Astrocyte (in vitro differentiated cells and primary cell): ENCODE data around the gene PIK3R6. TPM values are rescaled to one million over a fixed set of nuclear protein-coding genes. Genes with fewer than 3 reads are reported as not detected.

Experiments used
- DNase-seq: peaks from one replicate; pipeline ENCODE4 v3.0.0-alpha.2; 2010; ENCODE audit warnings: low read depth
- FAIRE-seq: peaks from 2 replicates; lab custom pipeline; 2011; peaks lifted over from hg19 to GRCh38; lab: Jason Lieb, UNC
- H2AFZ ChIP-seq: 2 replicates; pipeline ENCODE4 v1.6.0; 2012; ENCODE audit warnings: low read depth, low read length, inconsistent platforms
- H3K27ac ChIP-seq: 2 replicates; pipeline ENCODE4 v1.5.1; 2011; ENCODE audit warnings: low read depth, low read length, inconsistent platforms
- H3K27me3 ChIP-seq: 2 replicates; pipeline ENCODE4 v1.6.0; 2011; ENCODE audit warnings: low read length, inconsistent platforms; ENCODE audit not compliant: insufficient read depth
- H3K36me3 ChIP-seq: 2 replicates; pipeline ENCODE4 v1.5.1; 2011; ENCODE audit warnings: low read length, inconsistent platforms; ENCODE audit not compliant: insufficient read depth
- H3K4me1 ChIP-seq: 2 replicates; pipeline ENCODE4 v1.5.1; 2011; ENCODE audit warnings: low read length, inconsistent platforms; ENCODE audit not compliant: insufficient read depth
- H3K4me2 ChIP-seq: 2 replicates; pipeline ENCODE4 v1.6.0; 2012; ENCODE audit warnings: low read length, inconsistent platforms
- H3K4me3 ChIP-seq: 2 replicates; pipeline ENCODE4 v1.5.1; 2011; ENCODE audit warnings: low read depth, mild to moderate bottlenecking, low read length, inconsistent platforms; ENCODE audit not compliant: insufficient read depth
- H3K79me2 ChIP-seq: 2 replicates; pipeline ENCODE4 v1.6.0; 2012; ENCODE audit warnings: mild to moderate bottlenecking, low read length, inconsistent platforms; ENCODE audit not compliant: insufficient read depth
- H3K9ac ChIP-seq: 2 replicates; pipeline ENCODE4 v1.6.0; 2012; ENCODE audit warnings: mild to moderate bottlenecking, low read length, inconsistent platforms
- H3K9me3 ChIP-seq: 2 replicates; pipeline ENCODE4 v1.5.1; 2012; ENCODE audit warnings: low read depth, mild to moderate bottlenecking, low read length, inconsistent platforms; ENCODE audit not compliant: insufficient read depth
- H4K20me1 ChIP-seq: 2 replicates; pipeline ENCODE4 v1.6.0; 2012; ENCODE audit warnings: low read length, inconsistent platforms; ENCODE audit not compliant: insufficient read depth
- H3K27ac Mint-ChIP-seq: one replicate; pipeline ENCODE4 v1.8.0; 2021; ENCODE audit warnings: mild to moderate bottlenecking, mixed read lengths; ENCODE audit not compliant: unreplicated experiment
- H3K27me3 Mint-ChIP-seq: one replicate; pipeline ENCODE4 v1.8.0; 2021; ENCODE audit warnings: low read depth, mixed read lengths; ENCODE audit not compliant: unreplicated experiment
- H3K36me3 Mint-ChIP-seq: one replicate; pipeline ENCODE4 v1.8.0; 2021; ENCODE audit warnings: low read depth, mixed read lengths; ENCODE audit not compliant: unreplicated experiment
- H3K4me1 Mint-ChIP-seq: one replicate; pipeline ENCODE4 v1.8.0; 2021; ENCODE audit warnings: low read depth, mixed read lengths; ENCODE audit not compliant: unreplicated experiment
- H3K4me3 Mint-ChIP-seq: one replicate; pipeline ENCODE4 v1.8.0; 2021; ENCODE audit warnings: mild to moderate bottlenecking, moderate library complexity, mixed read lengths; ENCODE audit not compliant: unreplicated experiment
- H3K9me3 Mint-ChIP-seq: one replicate; pipeline ENCODE4 v1.8.0; 2021; ENCODE audit warnings: mild to moderate bottlenecking, mixed read lengths; ENCODE audit not compliant: unreplicated experiment
- EZH2 ChIP-seq: IDR thresholded peaks from 2 replicates; pipeline ENCODE4 v1.6.1; 2012; ENCODE audit warnings: mild to moderate bottlenecking, low read length, inconsistent platforms; ENCODE audit not compliant: insufficient read depth
- total RNA-seq: library from RNA; stranded (reverse); gene quantifications from 2 replicates; pipeline ENCODE4 v1.2.1, GENCODE V29; 2021
- TF ChIP-seq, protein P1 (sequence below): IDR thresholded peaks from 2 replicates; pipeline ENCODE4 v1.5.1; 2011; ENCODE audit warnings: low read depth, mild to moderate bottlenecking, inconsistent platforms, low read length, moderate library complexity; ENCODE audit not compliant: insufficient read depth

The PIK3R6 gene
- total RNA-seq, 1 donor from 2014 or later = not detected

DNA sequence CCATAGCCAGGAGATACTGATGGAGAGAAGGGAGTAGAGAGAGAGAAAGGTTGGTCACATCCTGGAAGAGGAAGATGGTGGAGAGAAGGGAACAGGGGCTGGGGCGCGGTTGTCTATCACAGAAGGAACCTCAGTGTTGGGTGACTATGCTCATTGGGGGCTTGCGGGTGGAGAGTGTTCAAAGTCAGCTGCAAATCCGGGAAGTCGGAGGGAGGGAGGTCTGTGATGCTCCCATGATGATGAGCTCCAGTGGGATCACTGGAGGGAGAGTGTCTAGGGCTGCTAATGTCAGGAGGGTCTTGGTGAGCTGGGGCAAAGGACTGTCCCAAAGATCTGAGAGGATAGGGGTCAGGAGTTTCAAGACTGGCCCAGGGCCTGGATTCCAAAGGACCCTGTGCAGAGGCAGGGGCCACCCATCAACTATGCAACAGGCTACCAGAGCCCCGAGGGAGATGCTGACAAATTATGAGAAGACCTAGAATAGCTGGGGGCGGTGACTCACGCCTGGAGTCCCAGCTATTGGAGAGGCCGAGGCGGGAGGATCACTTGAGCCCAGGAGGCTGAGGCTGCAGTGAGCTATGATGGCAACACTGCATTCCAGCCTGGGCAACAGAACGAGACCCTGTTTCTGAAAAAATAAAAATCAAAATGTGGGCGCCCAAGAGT is 111.8 kb downstream of the PIK3R6 start:
- peaks cover 9% of the 10 kb centered on the region for H3K9me3 Mint-ChIP-seq
- TF ChIP-seq, protein P1, sequence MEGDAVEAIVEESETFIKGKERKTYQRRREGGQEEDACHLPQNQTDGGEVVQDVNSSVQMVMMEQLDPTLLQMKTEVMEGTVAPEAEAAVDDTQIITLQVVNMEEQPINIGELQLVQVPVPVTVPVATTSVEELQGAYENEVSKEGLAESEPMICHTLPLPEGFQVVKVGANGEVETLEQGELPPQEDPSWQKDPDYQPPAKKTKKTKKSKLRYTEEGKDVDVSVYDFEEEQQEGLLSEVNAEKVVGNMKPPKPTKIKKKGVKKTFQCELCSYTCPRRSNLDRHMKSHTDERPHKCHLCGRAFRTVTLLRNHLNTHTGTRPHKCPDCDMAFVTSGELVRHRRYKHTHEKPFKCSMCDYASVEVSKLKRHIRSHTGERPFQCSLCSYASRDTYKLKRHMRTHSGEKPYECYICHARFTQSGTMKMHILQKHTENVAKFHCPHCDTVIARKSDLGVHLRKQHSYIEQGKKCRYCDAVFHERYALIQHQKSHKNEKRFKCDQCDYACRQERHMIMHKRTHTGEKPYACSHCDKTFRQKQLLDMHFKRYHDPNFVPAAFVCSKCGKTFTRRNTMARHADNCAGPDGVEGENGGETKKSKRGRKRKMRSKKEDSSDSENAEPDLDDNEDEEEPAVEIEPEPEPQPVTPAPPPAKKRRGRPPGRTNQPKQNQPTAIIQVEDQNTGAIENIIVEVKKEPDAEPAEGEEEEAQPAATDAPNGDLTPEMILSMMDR = no peak
- TF ChIP-seq EZH2 = no peak
- Histone ChIP-seq H3K4me2 (no peak overlapping the region), H3K27me3 (peaks cover 7% of the 10 kb centered on the region), H3K27ac (no peak overlapping the region), H3K36me3 (no peaks in the 10 kb centered on the region), H2AFZ (no peak overlapping the region), H3K4me1 (no peaks in the 10 kb centered on the region), H3K9me3 (no peaks in the 10 kb centered on the region), H4K20me1 (no peaks in the 10 kb centered on the region), H3K79me2 (no peaks in the 10 kb centered on the region), H3K9ac (no peak overlapping the region), H3K4me3 (no peak overlapping the region)
- no peak overlapping the region for H3K4me3 Mint-ChIP-seq
- peaks cover 36% of the 10 kb centered on the region for H3K27me3 Mint-ChIP-seq
- no peak for FAIRE-seq
- no peak for DNase-seq
- H3K36me3 Mint-ChIP-seq = peaks cover 1% of the 10 kb centered on the region
- H3K4me1 Mint-ChIP-seq = no peaks in the 10 kb centered on the region
- no peak overlapping the region for H3K27ac Mint-ChIP-seq

DNA sequence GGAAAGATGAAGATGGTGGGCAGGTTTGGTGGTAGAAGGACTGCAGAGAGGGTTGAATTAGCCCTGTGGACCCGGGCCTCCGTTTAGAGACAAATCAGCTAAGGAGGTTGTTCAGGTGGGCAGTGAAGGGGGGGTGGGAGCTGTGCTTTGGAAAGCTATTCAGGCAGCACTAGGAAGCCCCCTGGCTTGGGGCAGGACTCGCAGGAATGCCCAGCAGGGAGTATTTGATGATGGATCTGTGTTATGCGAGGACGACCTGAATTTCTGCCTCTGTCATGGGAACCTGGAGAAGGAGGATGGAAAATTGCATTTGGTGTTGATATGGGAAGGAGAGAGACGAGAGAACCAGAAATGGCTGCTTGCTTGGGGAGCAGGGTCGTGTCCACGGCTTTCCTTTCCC is 112.6 kb downstream of the PIK3R6 start:
- Histone ChIP-seq H3K4me3 (no peak overlapping the region), H2AFZ (no peak overlapping the region), H3K27me3 (peaks cover 5% of the 10 kb centered on the region), H3K9me3 (no peaks in the 10 kb centered on the region), H3K36me3 (no peaks in the 10 kb centered on the region), H3K9ac (no peak overlapping the region), H3K4me1 (no peaks in the 10 kb centered on the region), H3K27ac (no peak overlapping the region), H4K20me1 (no peaks in the 10 kb centered on the region), H3K4me2 (no peak overlapping the region), H3K79me2 (no peaks in the 10 kb centered on the region)
- H3K4me1 Mint-ChIP-seq = no peaks in the 10 kb centered on the region
- no peak overlapping the region for H3K27ac Mint-ChIP-seq
- H3K27me3 Mint-ChIP-seq = peaks cover 31% of the 10 kb centered on the region
- peaks cover 9% of the 10 kb centered on the region for H3K9me3 Mint-ChIP-seq
- DNase-seq = no peak
- peaks cover 1% of the 10 kb centered on the region for H3K36me3 Mint-ChIP-seq
- H3K4me3 Mint-ChIP-seq = no peak overlapping the region
- no peak for FAIRE-seq
- TF ChIP-seq, protein P1 = no peak
- no peak for TF ChIP-seq EZH2

DNA sequence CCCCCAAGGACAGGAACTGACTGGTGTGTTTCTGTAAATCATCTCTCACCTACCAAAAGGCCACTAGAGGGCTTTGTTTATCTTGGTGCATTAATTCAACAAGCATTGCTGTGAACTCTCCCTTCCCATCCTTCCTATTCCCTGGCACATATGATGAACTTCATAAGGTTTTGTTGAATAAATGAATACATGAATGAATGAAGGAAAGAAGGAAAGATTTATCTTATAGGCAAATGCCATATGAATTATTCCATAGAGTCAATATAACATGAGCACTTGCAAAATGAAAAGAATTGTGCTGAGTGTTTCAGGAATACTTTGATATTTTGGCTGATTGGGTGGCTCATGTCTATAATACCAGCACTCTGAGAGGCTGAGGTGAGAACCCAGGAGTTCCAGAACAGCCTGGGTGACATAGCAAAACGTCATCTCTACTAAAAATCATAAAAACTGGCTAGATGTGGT is 113.5 kb downstream of the PIK3R6 start:
- peaks cover 9% of the 10 kb centered on the region for H3K9me3 Mint-ChIP-seq

More for the DNA sequence above, 113.5 kb downstream of the PIK3R6 start:
- no peak overlapping the region for H3K4me3 ChIP-seq
- no peaks in the 10 kb centered on the region for H3K79me2 ChIP-seq
- H3K4me1 ChIP-seq = no peaks in the 10 kb centered on the region
- H3K36me3 Mint-ChIP-seq = no peaks in the 10 kb centered on the region
- no peak overlapping the region for H3K27ac Mint-ChIP-seq
- H3K9me3 ChIP-seq = no peaks in the 10 kb centered on the region
- no peak overlapping the region for H3K4me3 Mint-ChIP-seq
- no peak overlapping the region for H3K4me2 ChIP-seq
- peaks cover 29% of the 10 kb centered on the region for H3K27me3 Mint-ChIP-seq
- H3K27me3 ChIP-seq = peaks cover 3% of the 10 kb centered on the region
- H3K36me3 ChIP-seq = no peaks in the 10 kb centered on the region
- no peaks in the 10 kb centered on the region for H4K20me1 ChIP-seq
- no peak overlapping the region for H3K27ac ChIP-seq
- no peak for TF ChIP-seq EZH2
- TF ChIP-seq, protein P1 = peak; percentile 53
- DNase-seq = no peak
- peak; percentile 71 for FAIRE-seq
- no peak overlapping the region for H2AFZ ChIP-seq
- no peaks in the 10 kb centered on the region for H3K4me1 Mint-ChIP-seq
- H3K9ac ChIP-seq = no peak overlapping the region
